Activated CD8-positive, alpha-beta T cell treated with anti-CD3 and anti-CD28 coated beads for 36 hours (primary cell): ENCODE results near the gene BTBD19. TPM values are rescaled to one million over a fixed set of nuclear protein-coding genes. Genes with fewer than 3 reads are reported as not detected.
A peak's percentile ranks its signal among the peaks of the same experiment; 100 is the strongest.

ENCODE experiments used
- ATAC-seq: fragments of 200-7000 bp; cut with Tn5 transposase; one replicate; pipeline ENCODE4 v1.10.0; 2021; ENCODE audit warnings: mild to moderate bottlenecking, moderate library complexity
- CTCF ChIA-PET: fragments of 350-600 bp; sonication (Branson Sonifier 250); formaldehyde crosslinking; loops from one replicate; lab custom pipeline; 2021; ENCODE audit warnings: antibody characterized with exemption; lab: Charles Lee
- POLR2A ChIA-PET: fragments of 350-600 bp; sonication (Branson Sonifier 250); formaldehyde crosslinking; loops from one replicate; lab custom pipeline; 2021; ENCODE audit warnings: antibody characterized with exemption; lab: Charles Lee
- DNase-seq: peaks from one replicate; pipeline ENCODE4 v3.0.0-alpha.2; 2020
- H3K27ac Mint-ChIP-seq: one replicate; pipeline ENCODE4 v1.8.0; 2021; ENCODE audit warnings: mild to moderate bottlenecking, mixed read lengths
- H3K27me3 Mint-ChIP-seq: one replicate; pipeline ENCODE4 v1.8.0; 2021; ENCODE audit warnings: mixed read lengths
- H3K36me3 Mint-ChIP-seq: one replicate; pipeline ENCODE4 v1.8.0; 2021; ENCODE audit warnings: low read depth, mixed read lengths
- H3K4me1 Mint-ChIP-seq: one replicate; pipeline ENCODE4 v1.8.0; 2021; ENCODE audit warnings: low read depth, mixed read lengths
- H3K4me3 Mint-ChIP-seq: one replicate; pipeline ENCODE4 v1.8.0; 2021; ENCODE audit warnings: mild to moderate bottlenecking, moderate library complexity, mixed read lengths
- H3K9me3 Mint-ChIP-seq: one replicate; pipeline ENCODE4 v1.8.0; 2021; ENCODE audit warnings: mixed read lengths
- CTCF ChIP-seq: fragments of 200-600 bp; IDR thresholded peaks from one replicate; pipeline ENCODE4 v1.8.0; 2022; ENCODE audit warnings: antibody characterized with exemption, mild to moderate bottlenecking
- intact Hi-C: fragments of 100-400 bp; cut with micrococcal nuclease; formaldehyde crosslinking; loops from one replicate; pipeline ENCODE4 v1.10.0; 2022
- total RNA-seq, 2 experiments: library from RNA; stranded (reverse); gene quantifications; one replicate each; pipeline ENCODE4 v1.2.3, GENCODE V29; 2021

The BTBD19 gene
- total RNA-seq, 2 experiments from 2014 or later = 4.8 to 5.6 TPM

- Mint-ChIP-seq H3K27ac (no peak overlapping the region), H3K4me3 (no peak overlapping the region), H3K36me3 (no peaks in the 10 kb centered on the region), H3K4me1 (peaks cover 2% of the 10 kb centered on the region), H3K27me3 (no peaks in the 10 kb centered on the region), H3K9me3 (no peaks in the 10 kb centered on the region)
- ATAC-seq (peak; percentile 34), DNase-seq (no peak)
- ChIA-PET CTCF (interaction anchor here (0.8 kb wide), 1 partner anchor 9 kb away, joined by 3 read pairs; no protein-coding TSS in a partner anchor), POLR2A (interaction anchor here (0.7 to 12.2 kb wide), 6 partner anchors 7 to 103 kb away, joined by 3 to 466 read pairs (median 4); partner anchors contain the start of genes RNU5D-1 and RPS8)
- no peak for TF ChIP-seq CTCF
- intact Hi-C loops = no loop called here
Measured at GRCh38 chr1:44827197-44828002, 19.1 kb downstream of the BTBD19 start.

GRCh38 chr1:44828003-44828651, 19.8 kb downstream of the BTBD19 start:
- Mint-ChIP-seq H3K4me1 (peaks cover 2% of the 10 kb centered on the region), H3K4me3 (no peak overlapping the region), H3K9me3 (no peaks in the 10 kb centered on the region), H3K27ac (no peak overlapping the region), H3K36me3 (no peaks in the 10 kb centered on the region), H3K27me3 (no peaks in the 10 kb centered on the region)
- no peak for DNase-seq
- ATAC-seq = no peak
- ChIA-PET CTCF (interaction anchor here (0.8 kb wide), 1 partner anchor 8 kb away, joined by 3 read pairs; no protein-coding TSS in a partner anchor), POLR2A (interaction anchor here (1.1 to 12.2 kb wide), 4 partner anchors 8 to 104 kb away, joined by 3 to 466 read pairs (median 36); partner anchors contain the start of genes RNU5D-1 and RPS8)
- intact Hi-C loops = no loop called here
- no peak for TF ChIP-seq CTCF

GRCh38 chr1:44828841-44829440, 20.6 kb downstream of the BTBD19 start:
- no peak for TF ChIP-seq CTCF
- ChIA-PET CTCF (interaction anchor here (1.2 kb wide), 1 partner anchor 97 kb away, joined by 3 read pairs; no protein-coding TSS in a partner anchor), POLR2A (interaction anchor here (0.7 to 12.2 kb wide), 3 partner anchors 9 to 108 kb away, joined by 3 to 466 read pairs (median 66); partner anchors contain the start of gene RNU5D-1)
- Mint-ChIP-seq H3K4me1 (peaks cover 2% of the 10 kb centered on the region), H3K36me3 (no peaks in the 10 kb centered on the region), H3K9me3 (no peaks in the 10 kb centered on the region), H3K27ac (no peak overlapping the region), H3K4me3 (no peak overlapping the region), H3K27me3 (no peaks in the 10 kb centered on the region)
- DNase-seq (no peak), ATAC-seq (no peak)
- intact Hi-C loops = no loop called here

- no peak for TF ChIP-seq CTCF
- DNase-seq (no peak), ATAC-seq (no peak)
- CTCF ChIA-PET = interaction anchor here (1.2 kb wide), 1 partner anchor 98 kb away, joined by 3 read pairs; no protein-coding TSS in a partner anchor
- no peak overlapping the region for H3K27ac Mint-ChIP-seq
- H3K4me3 Mint-ChIP-seq = no peak overlapping the region
- H3K9me3 Mint-ChIP-seq = no peaks in the 10 kb centered on the region
- no peaks in the 10 kb centered on the region for H3K27me3 Mint-ChIP-seq
- no peaks in the 10 kb centered on the region for H3K36me3 Mint-ChIP-seq
- POLR2A ChIA-PET = interaction anchor here (0.7 to 7.1 kb wide), 5 partner anchors 9 to 108 kb away, joined by 3 to 66 read pairs (median 6); partner anchors contain the start of genes RNU5D-1 and RPS8
- intact Hi-C loops = no loop called here
- peaks cover 2% of the 10 kb centered on the region for H3K4me1 Mint-ChIP-seq
Measured at GRCh38 chr1:44829506-44830384, 21.4 kb downstream of the BTBD19 start.
